ENCODE measurements around the gene MVB12B. TPM values are rescaled to one million over a fixed set of nuclear protein-coding genes. Genes with fewer than 3 reads are reported as not detected.

MVB12B gene
- total RNA-seq, 1 experiment from 2014 or later = 10.9 TPM

DNA sequence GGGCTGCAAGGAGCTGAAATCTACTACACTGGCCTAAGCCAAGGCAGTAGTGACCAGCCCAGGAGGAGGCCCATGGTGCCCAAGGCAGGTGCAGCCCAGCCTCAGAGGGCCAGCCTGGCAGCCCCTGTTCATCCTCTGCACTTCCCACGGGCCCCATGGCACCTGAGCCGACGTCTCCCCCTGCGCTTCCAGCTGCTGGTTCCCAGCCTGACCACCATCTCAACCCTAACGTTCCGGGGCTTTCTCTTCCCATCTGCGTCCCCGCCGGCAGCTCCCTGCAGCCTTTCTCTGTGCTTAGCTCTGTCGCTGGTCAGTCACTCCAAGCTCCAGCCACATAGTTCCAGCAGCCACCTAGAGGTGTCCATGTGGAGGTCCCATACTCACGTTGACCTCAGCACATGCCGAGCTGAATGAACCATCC, 181.6 kb downstream of the MVB12B start:
- BruUV-seq (replicated peaks) = no TSS peak
- H3K9ac ChIP-seq (ENCODE audit: low read length) = no peak overlapping the region
- ChIA-PET RAD21 (ENCODE audit: low non-redundant PET in 1 of 2, low total read pairs in 2 of 2, uncharacterized antibody in 2 of 2, unreplicated experiment in 2 of 2) (no interaction called here), CTCF (interaction anchor here (2.5 kb wide), 1 partner anchor 50 kb away, joined by 8 read pairs; no protein-coding TSS in a partner anchor), POLR2A (no interaction called here)
- no peaks in the 10 kb centered on the region for H3K79me2 ChIP-seq (ENCODE audit: insufficient read depth, low read length)
- no peak overlapping the region for H2AFZ ChIP-seq (ENCODE audit: low read depth, low read length, poor library complexity, severe bottlenecking)
- no peak for TF ChIP-seq RAD21 (IDR thresholded peaks at IDR 0.05; ENCODE audit: low read depth)
- no peaks in the 10 kb centered on the region for H4K20me1 ChIP-seq (ENCODE audit: insufficient read depth)
- H3K27ac ChIP-seq (ENCODE audit: low read depth, low read length) = no peak overlapping the region
- H3K27me3 ChIP-seq (ENCODE audit: insufficient read depth, low read length) = no peaks in the 10 kb centered on the region
- intact Hi-C loops (cut with micrococcal nuclease) = no loop called here
- H3K4me2 ChIP-seq (ENCODE audit: low read length) = no peak overlapping the region
- ATAC-seq (no peak), DNase-seq (ENCODE audit: low read depth, low spot score) (no peak)
- H3K36me3 ChIP-seq (ENCODE audit: control insufficient read depth in 1 of 2, insufficient read depth in 2 of 2, low read length in 2 of 2) = no peaks in the 10 kb centered on the region
- H3K9me3 ChIP-seq (ENCODE audit: control insufficient read depth in 1 of 2, insufficient read depth in 1 of 2, low read depth in 1 of 2, low read length in 2 of 2) = no peaks in the 10 kb centered on the region
- H3K4me3 ChIP-seq (replicated peaks in 1 of 2; ENCODE audit: low read depth in 1 of 2, low read length in 2 of 2) = no peak overlapping the region
- H3K9me2 ChIP-seq (ENCODE audit: insufficient read depth) = no peaks in the 10 kb centered on the region
- H3K4me1 ChIP-seq (ENCODE audit: control insufficient read depth in 1 of 2, insufficient read depth in 2 of 2, low read length in 2 of 2) = no peaks in the 10 kb centered on the region

DNA sequence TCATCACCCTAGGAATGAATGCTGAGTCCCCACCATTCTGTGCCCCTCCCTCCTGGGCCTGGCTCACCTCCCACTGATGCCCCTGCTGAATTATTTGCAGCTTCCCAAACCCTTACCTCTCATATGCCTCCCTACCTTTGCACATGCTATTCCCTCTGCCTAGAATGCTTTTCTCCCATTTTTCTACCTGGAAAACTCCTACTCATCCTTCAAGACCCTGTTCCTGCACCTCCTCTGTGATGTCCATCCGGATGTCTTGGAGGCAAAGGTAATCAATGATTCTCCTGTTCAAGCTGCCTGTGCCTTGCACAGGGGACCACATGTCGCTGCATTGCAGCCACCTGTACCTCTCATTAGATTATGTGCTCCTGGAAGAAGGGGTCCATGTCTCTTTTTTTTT, 182.3 kb downstream of the MVB12B start:
- H3K36me3 ChIP-seq (ENCODE audit: control insufficient read depth in 1 of 2, insufficient read depth in 2 of 2, low read length in 2 of 2) = no peaks in the 10 kb centered on the region
- H3K4me3 ChIP-seq (replicated peaks in 1 of 2; ENCODE audit: low read depth in 1 of 2, low read length in 2 of 2) = no peak overlapping the region
- intact Hi-C loops (cut with micrococcal nuclease) = no loop called here
- no peaks in the 10 kb centered on the region for H3K27me3 ChIP-seq (ENCODE audit: insufficient read depth, low read length)
- no TSS peak for BruUV-seq (replicated peaks)
- no peaks in the 10 kb centered on the region for H3K79me2 ChIP-seq (ENCODE audit: insufficient read depth, low read length)
- no peak for ATAC-seq
- H4K20me1 ChIP-seq (ENCODE audit: insufficient read depth) = no peaks in the 10 kb centered on the region
- ChIA-PET POLR2A (no interaction called here), CTCF (interaction anchor here (0.7 to 2.5 kb wide), 2 partner anchors 49 to 978 kb away, joined by 3 to 8 read pairs; no protein-coding TSS in a partner anchor), RAD21 (ENCODE audit: low non-redundant PET in 1 of 2, low total read pairs in 2 of 2, uncharacterized antibody in 2 of 2, unreplicated experiment in 2 of 2) (no interaction called here)
- no peak overlapping the region for H3K27ac ChIP-seq (ENCODE audit: low read depth, low read length)
- no peak overlapping the region for H3K4me2 ChIP-seq (ENCODE audit: low read length)
- TF ChIP-seq SP1 (IDR thresholded peaks at IDR 0.05; ENCODE audit: low read depth) (no peak), EZH2 (IDR thresholded peaks at IDR 0.05) (no peak), YY1 (IDR thresholded peaks at IDR 0.05; ENCODE audit: extremely low read depth, insufficient replicate concordance, low read depth, low read length) (no peak), ELF1 (IDR thresholded peaks at IDR 0.05; ENCODE audit: borderline replicate concordance, low read depth) (no peak), JUND (IDR thresholded peaks at IDR 0.05) (no peak)
- TF ChIP-seq, protein P1, sequence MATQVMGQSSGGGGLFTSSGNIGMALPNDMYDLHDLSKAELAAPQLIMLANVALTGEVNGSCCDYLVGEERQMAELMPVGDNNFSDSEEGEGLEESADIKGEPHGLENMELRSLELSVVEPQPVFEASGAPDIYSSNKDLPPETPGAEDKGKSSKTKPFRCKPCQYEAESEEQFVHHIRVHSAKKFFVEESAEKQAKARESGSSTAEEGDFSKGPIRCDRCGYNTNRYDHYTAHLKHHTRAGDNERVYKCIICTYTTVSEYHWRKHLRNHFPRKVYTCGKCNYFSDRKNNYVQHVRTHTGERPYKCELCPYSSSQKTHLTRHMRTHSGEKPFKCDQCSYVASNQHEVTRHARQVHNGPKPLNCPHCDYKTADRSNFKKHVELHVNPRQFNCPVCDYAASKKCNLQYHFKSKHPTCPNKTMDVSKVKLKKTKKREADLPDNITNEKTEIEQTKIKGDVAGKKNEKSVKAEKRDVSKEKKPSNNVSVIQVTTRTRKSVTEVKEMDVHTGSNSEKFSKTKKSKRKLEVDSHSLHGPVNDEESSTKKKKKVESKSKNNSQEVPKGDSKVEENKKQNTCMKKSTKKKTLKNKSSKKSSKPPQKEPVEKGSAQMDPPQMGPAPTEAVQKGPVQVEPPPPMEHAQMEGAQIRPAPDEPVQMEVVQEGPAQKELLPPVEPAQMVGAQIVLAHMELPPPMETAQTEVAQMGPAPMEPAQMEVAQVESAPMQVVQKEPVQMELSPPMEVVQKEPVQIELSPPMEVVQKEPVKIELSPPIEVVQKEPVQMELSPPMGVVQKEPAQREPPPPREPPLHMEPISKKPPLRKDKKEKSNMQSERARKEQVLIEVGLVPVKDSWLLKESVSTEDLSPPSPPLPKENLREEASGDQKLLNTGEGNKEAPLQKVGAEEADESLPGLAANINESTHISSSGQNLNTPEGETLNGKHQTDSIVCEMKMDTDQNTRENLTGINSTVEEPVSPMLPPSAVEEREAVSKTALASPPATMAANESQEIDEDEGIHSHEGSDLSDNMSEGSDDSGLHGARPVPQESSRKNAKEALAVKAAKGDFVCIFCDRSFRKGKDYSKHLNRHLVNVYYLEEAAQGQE (IDR thresholded peaks at IDR 0.05; ENCODE audit: low read depth) = no peak
- no peak for DNase-seq (ENCODE audit: low read depth, low spot score)
- no peak overlapping the region for H2AFZ ChIP-seq (ENCODE audit: low read depth, low read length, poor library complexity, severe bottlenecking)
- no peaks in the 10 kb centered on the region for H3K9me2 ChIP-seq (ENCODE audit: insufficient read depth)
- H3K9ac ChIP-seq (ENCODE audit: low read length) = no peak overlapping the region
- no peaks in the 10 kb centered on the region for H3K9me3 ChIP-seq (ENCODE audit: control insufficient read depth in 1 of 2, insufficient read depth in 1 of 2, low read depth in 1 of 2, low read length in 2 of 2)
- peaks cover 6 to 7% of the 10 kb centered on the region in 2 experiments; a peak in 3 of 4 replicates for H3K4me1 ChIP-seq (ENCODE audit: control insufficient read depth in 1 of 2, insufficient read depth in 2 of 2, low read length in 2 of 2)

All from HCT116 (cell line).